ENCODE measurements around the gene PARP16.

GRCh38 chr15:65326117-65326526 lies 39.4 kb upstream of the PARP16 start:
- no peak for TF ChIP-seq CTCF (IDR thresholded peaks at IDR 0.05)
- no peak for TF ChIP-seq POLR2A (IDR thresholded peaks at IDR 0.05)
